Subcutaneous abdominal adipose tissue (tissue), 5 donors: ENCODE measurements around the gene AK9.

Source experiments
- H3K27ac ChIP-seq: one replicate; pipeline ENCODE4 v1.7.0; 2013; ENCODE audit warnings: low read depth, mild to moderate bottlenecking, inconsistent platforms, low read length, moderate library complexity
- H3K27me3 ChIP-seq, 5 donors: one replicate each; pipeline ENCODE4 v1.7.0; 2013; ENCODE audit warnings: low read length in 5 of 5, inconsistent platforms in 1 of 5; ENCODE audit not compliant: control insufficient read depth in 5 of 5, insufficient read depth in 4 of 5
- H3K36me3 ChIP-seq, 5 donors: one replicate each; pipeline ENCODE4 v1.7.0; 2013; ENCODE audit warnings: low read length in 5 of 5; ENCODE audit not compliant: control insufficient read depth in 5 of 5, insufficient read depth in 5 of 5
- H3K4me1 ChIP-seq, 5 donors: one replicate each; pipeline ENCODE4 v1.7.0; 2013; ENCODE audit warnings: low read length in 5 of 5, mild to moderate bottlenecking in 3 of 5, moderate library complexity in 1 of 5; ENCODE audit not compliant: control insufficient read depth in 5 of 5, insufficient read depth in 5 of 5
- H3K4me3 ChIP-seq, 5 donors: one replicate each; pipeline ENCODE4 v1.7.0; 2013; ENCODE audit warnings: low read length in 5 of 5, low read depth in 1 of 5
- H3K9ac ChIP-seq, 5 donors: one replicate each; pipeline ENCODE4 v1.7.0; 2013; ENCODE audit warnings: low read length in 5 of 5, mild to moderate bottlenecking in 4 of 5, moderate library complexity in 3 of 5
- H3K9me3 ChIP-seq, 5 donors: one replicate each; pipeline ENCODE4 v1.7.0; 2013; ENCODE audit warnings: low read length in 5 of 5; ENCODE audit not compliant: control insufficient read depth in 5 of 5
- donor health status: healthy.
- donor health status: healthy.
- donor health status: healthy.
- donor health status: healthy.
- donor health status: healthy.

AK9 gene

GRCh38 chr6:109508166-109508860 is 182.7 kb downstream of the AK9 start:
- Histone ChIP-seq H3K9me3 (no peaks in the 10 kb centered on the region), H3K4me3 (no peak overlapping the region), H3K36me3 (no peaks in the 10 kb centered on the region), H3K9ac (no peak overlapping the region), H3K27me3 (no peaks in the 10 kb centered on the region), H3K27ac (no peak overlapping the region), H3K4me1 (no peaks in the 10 kb centered on the region)

GRCh38 chr6:109507490-109508072 is 183.4 kb downstream of the AK9 start:
- no peaks in the 10 kb centered on the region for H3K4me1 ChIP-seq
- H3K9me3 ChIP-seq, result no peaks in the 10 kb centered on the region
- no peak overlapping the region for H3K27ac ChIP-seq
- H3K4me3 ChIP-seq, result no peak overlapping the region
- H3K36me3 ChIP-seq, result no peaks in the 10 kb centered on the region
- H3K27me3 ChIP-seq, result no peaks in the 10 kb centered on the region
- no peak overlapping the region for H3K9ac ChIP-seq

- no peak overlapping the region for H3K4me3 ChIP-seq
- H3K9ac ChIP-seq, result no peak overlapping the region
- H3K27ac ChIP-seq, result no peak overlapping the region
- H3K36me3 ChIP-seq, result no peaks in the 10 kb centered on the region
- no peaks in the 10 kb centered on the region for H3K9me3 ChIP-seq
- no peaks in the 10 kb centered on the region for H3K4me1 ChIP-seq
- no peaks in the 10 kb centered on the region for H3K27me3 ChIP-seq
These were observed 184.2 kb downstream of the AK9 start for GRCh38 chr6:109506841-109507240.

- no peaks in the 10 kb centered on the region for H3K4me1 ChIP-seq
- no peak overlapping the region for H3K27ac ChIP-seq
These were observed 184.7 kb downstream of the AK9 start for GRCh38 chr6:109506314-109506713.

GRCh38 chr6:109503327-109504224 is 187.4 kb downstream of the AK9 start:
- Histone ChIP-seq H3K4me3 (no peak overlapping the region), H3K36me3 (no peaks in the 10 kb centered on the region), H3K27ac (no peak overlapping the region), H3K4me1 (no peaks in the 10 kb centered on the region), H3K27me3 (no peaks in the 10 kb centered on the region), H3K9me3 (no peaks in the 10 kb centered on the region), H3K9ac (no peak overlapping the region)

More at GRCh38 chr6:109506314-109506713, 184.7 kb downstream of the AK9 start:
- Histone ChIP-seq H3K4me3 (no peak overlapping the region), H3K27me3 (no peaks in the 10 kb centered on the region), H3K9ac (no peak overlapping the region), H3K9me3 (no peaks in the 10 kb centered on the region), H3K36me3 (no peaks in the 10 kb centered on the region)

- Histone ChIP-seq H3K27me3 (no peaks in the 10 kb centered on the region), H3K9ac (no peak overlapping the region), H3K36me3 (no peaks in the 10 kb centered on the region), H3K9me3 (no peaks in the 10 kb centered on the region), H3K4me1 (no peaks in the 10 kb centered on the region), H3K27ac (no peak overlapping the region), H3K4me3 (no peak overlapping the region)
These were observed 192.1 kb downstream of the AK9 start for GRCh38 chr6:109498936-109499335.

- no peak overlapping the region for H3K4me3 ChIP-seq
- no peaks in the 10 kb centered on the region for H3K4me1 ChIP-seq
- no peak overlapping the region for H3K27ac ChIP-seq
- H3K36me3 ChIP-seq, result no peaks in the 10 kb centered on the region
- H3K27me3 ChIP-seq, result no peaks in the 10 kb centered on the region
- H3K9me3 ChIP-seq, result no peaks in the 10 kb centered on the region
- no peak overlapping the region for H3K9ac ChIP-seq
These were observed 192.9 kb downstream of the AK9 start for GRCh38 chr6:109498052-109498451.

GRCh38 chr6:109496036-109496772 is 194.8 kb downstream of the AK9 start:
- no peaks in the 10 kb centered on the region for H3K27me3 ChIP-seq
- no peak overlapping the region for H3K9ac ChIP-seq
- no peak overlapping the region for H3K27ac ChIP-seq
- H3K4me1 ChIP-seq, result no peaks in the 10 kb centered on the region
- H3K36me3 ChIP-seq, result no peaks in the 10 kb centered on the region
- no peak overlapping the region for H3K4me3 ChIP-seq
- no peaks in the 10 kb centered on the region for H3K9me3 ChIP-seq

- H3K27me3 ChIP-seq, result no peaks in the 10 kb centered on the region
- H3K9me3 ChIP-seq, result no peaks in the 10 kb centered on the region
- H3K4me3 ChIP-seq, result no peak overlapping the region
- H3K27ac ChIP-seq, result no peak overlapping the region
- H3K36me3 ChIP-seq, result no peaks in the 10 kb centered on the region
- no peak overlapping the region for H3K9ac ChIP-seq
- no peaks in the 10 kb centered on the region for H3K4me1 ChIP-seq
These were observed 197.1 kb downstream of the AK9 start for GRCh38 chr6:109493865-109494264.
